ENCODE results near the gene METTL25B.

Gene METTL25B

DNA sequence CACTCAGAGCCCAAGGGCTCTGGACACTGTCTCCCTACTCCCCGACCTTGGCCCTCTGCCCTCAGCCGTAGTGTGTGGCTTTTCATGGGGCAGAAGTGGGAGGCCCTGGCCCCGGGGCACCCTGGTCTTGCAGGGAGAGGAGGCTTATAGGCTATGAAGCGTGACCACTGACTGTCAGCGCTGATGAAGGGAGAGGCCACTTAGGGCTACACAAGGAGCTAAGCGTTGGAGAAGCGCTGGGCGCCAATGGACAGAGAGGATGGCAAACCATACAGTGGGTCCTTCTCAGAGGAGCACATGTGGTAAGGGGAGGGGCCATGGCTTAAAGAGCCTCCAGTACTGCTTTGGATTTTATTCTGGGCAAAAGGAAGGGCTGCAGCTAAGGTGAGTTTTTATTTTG, 30.8 kb upstream of the METTL25B start:
- H3K4me3 ChIP-seq (ENCODE audit: insufficient read depth, low read length, poor library complexity, severe bottlenecking): no peak overlapping the region

DNA sequence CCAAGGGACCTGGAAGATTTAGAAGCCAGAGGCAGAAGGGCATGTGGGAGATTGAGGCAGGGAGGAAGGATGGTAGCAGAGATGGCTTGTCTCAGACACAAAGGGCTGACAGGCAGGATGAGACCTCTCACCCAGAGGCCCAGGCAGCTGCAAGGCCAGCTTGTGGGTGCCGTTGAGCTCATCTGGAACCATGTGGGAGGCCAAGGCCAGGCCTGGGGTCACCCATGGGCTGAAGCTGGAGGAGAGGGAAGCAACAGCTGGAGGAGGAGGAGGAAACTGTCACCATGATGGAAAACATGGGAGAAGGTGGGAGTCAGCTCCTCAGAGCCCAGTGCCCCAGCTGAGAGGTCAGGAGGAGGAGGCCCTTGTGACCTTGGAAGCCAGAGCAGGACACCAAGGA, 29.3 kb upstream of the METTL25B start:
- Histone ChIP-seq H3K27ac (ENCODE audit: low read depth, low read length) (no peak overlapping the region), H4K20me1 (ENCODE audit: low read depth, low read length) (no peaks in the 10 kb centered on the region), H3K9me3 (ENCODE audit: insufficient read depth, low read length) (no peaks in the 10 kb centered on the region), H2AFZ (ENCODE audit: low read depth, low read length, severe bottlenecking) (no peak overlapping the region), H3K9ac (ENCODE audit: low read length) (no peak overlapping the region), H3K9me2 (replicated peaks; ENCODE audit: insufficient read depth, low read length) (no peaks in the 10 kb centered on the region), H3K4me2 (ENCODE audit: low read depth, low read length, poor library complexity, severe bottlenecking) (no peak overlapping the region), H3K27me3 (ENCODE audit: low read length) (no peaks in the 10 kb centered on the region), H3F3A (ENCODE audit: insufficient read depth) (no peaks in the 10 kb centered on the region), H3K36me3 (ENCODE audit: low read length) (no peaks in the 10 kb centered on the region), H3K79me2 (ENCODE audit: insufficient read depth, low read length) (no peaks in the 10 kb centered on the region), H3K4me3 (ENCODE audit: insufficient read depth, low read length, poor library complexity, severe bottlenecking) (no peak overlapping the region)
- no peak for TF ChIP-seq EZH2phosphoT487 (conservative IDR thresholded peaks at IDR 0.05; ENCODE audit: low read length)
- TF ChIP-seq, protein P1, sequence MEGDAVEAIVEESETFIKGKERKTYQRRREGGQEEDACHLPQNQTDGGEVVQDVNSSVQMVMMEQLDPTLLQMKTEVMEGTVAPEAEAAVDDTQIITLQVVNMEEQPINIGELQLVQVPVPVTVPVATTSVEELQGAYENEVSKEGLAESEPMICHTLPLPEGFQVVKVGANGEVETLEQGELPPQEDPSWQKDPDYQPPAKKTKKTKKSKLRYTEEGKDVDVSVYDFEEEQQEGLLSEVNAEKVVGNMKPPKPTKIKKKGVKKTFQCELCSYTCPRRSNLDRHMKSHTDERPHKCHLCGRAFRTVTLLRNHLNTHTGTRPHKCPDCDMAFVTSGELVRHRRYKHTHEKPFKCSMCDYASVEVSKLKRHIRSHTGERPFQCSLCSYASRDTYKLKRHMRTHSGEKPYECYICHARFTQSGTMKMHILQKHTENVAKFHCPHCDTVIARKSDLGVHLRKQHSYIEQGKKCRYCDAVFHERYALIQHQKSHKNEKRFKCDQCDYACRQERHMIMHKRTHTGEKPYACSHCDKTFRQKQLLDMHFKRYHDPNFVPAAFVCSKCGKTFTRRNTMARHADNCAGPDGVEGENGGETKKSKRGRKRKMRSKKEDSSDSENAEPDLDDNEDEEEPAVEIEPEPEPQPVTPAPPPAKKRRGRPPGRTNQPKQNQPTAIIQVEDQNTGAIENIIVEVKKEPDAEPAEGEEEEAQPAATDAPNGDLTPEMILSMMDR (IDR thresholded peaks at IDR 0.05; ENCODE audit: insufficient read depth, low read length, poor library complexity, severe bottlenecking): no peak

More for the DNA sequence above, 30.8 kb upstream of the METTL25B start:
- no peaks in the 10 kb centered on the region for H3K27me3 ChIP-seq (ENCODE audit: low read length)
- no peaks in the 10 kb centered on the region for H4K20me1 ChIP-seq (ENCODE audit: low read depth, low read length)
- H3K79me2 ChIP-seq (ENCODE audit: insufficient read depth, low read length): no peaks in the 10 kb centered on the region
- H2AFZ ChIP-seq (ENCODE audit: low read depth, low read length, severe bottlenecking): no peak overlapping the region
- no peaks in the 10 kb centered on the region for H3K9me3 ChIP-seq (ENCODE audit: insufficient read depth, low read length)
- no peak overlapping the region for H3K4me2 ChIP-seq (ENCODE audit: low read depth, low read length, poor library complexity, severe bottlenecking)
- no peaks in the 10 kb centered on the region for H3K36me3 ChIP-seq (ENCODE audit: low read length)
- TF ChIP-seq EZH2phosphoT487 (conservative IDR thresholded peaks at IDR 0.05; ENCODE audit: low read length): no peak
- TF ChIP-seq, protein P1 (IDR thresholded peaks at IDR 0.05; ENCODE audit: insufficient read depth, low read length, poor library complexity, severe bottlenecking): no peak
- no peaks in the 10 kb centered on the region for H3F3A ChIP-seq (ENCODE audit: insufficient read depth)
- no peak overlapping the region for H3K9ac ChIP-seq (ENCODE audit: low read length)
- no peaks in the 10 kb centered on the region for H3K9me2 ChIP-seq (replicated peaks; ENCODE audit: insufficient read depth, low read length)
- no peak overlapping the region for H3K27ac ChIP-seq (ENCODE audit: low read depth, low read length)

- no peaks in the 10 kb centered on the region for H3K36me3 ChIP-seq (ENCODE audit: low read length)
- H2AFZ ChIP-seq (ENCODE audit: low read depth, low read length, severe bottlenecking): no peak overlapping the region
- no peaks in the 10 kb centered on the region for H3K27me3 ChIP-seq (ENCODE audit: low read length)
- no peaks in the 10 kb centered on the region for H3F3A ChIP-seq (ENCODE audit: insufficient read depth)
- H3K9me2 ChIP-seq (replicated peaks; ENCODE audit: insufficient read depth, low read length): no peaks in the 10 kb centered on the region
- no peak overlapping the region for H3K9ac ChIP-seq (ENCODE audit: low read length)
- no peaks in the 10 kb centered on the region for H3K9me3 ChIP-seq (ENCODE audit: insufficient read depth, low read length)
- no peaks in the 10 kb centered on the region for H4K20me1 ChIP-seq (ENCODE audit: low read depth, low read length)
- H3K27ac ChIP-seq (ENCODE audit: low read depth, low read length): no peak overlapping the region
- TF ChIP-seq, protein P1 (IDR thresholded peaks at IDR 0.05; ENCODE audit: insufficient read depth, low read length, poor library complexity, severe bottlenecking): no peak
- TF ChIP-seq EZH2phosphoT487 (conservative IDR thresholded peaks at IDR 0.05; ENCODE audit: low read length): no peak
- H3K79me2 ChIP-seq (ENCODE audit: insufficient read depth, low read length): no peaks in the 10 kb centered on the region
- no peak overlapping the region for H3K4me3 ChIP-seq (ENCODE audit: insufficient read depth, low read length, poor library complexity, severe bottlenecking)
- no peak overlapping the region for H3K4me2 ChIP-seq (ENCODE audit: low read depth, low read length, poor library complexity, severe bottlenecking)
Measured at GRCh38 chr1:156700736-156701531, 27.3 kb upstream of the METTL25B start.

Measured in SU-DHL-6 (cell line).